HG03469 (cell line): Measurements from ENCODE around the gene ADRM1.

Experiments
- ATAC-seq: cut with Tn5 transposase; IDR thresholded peaks from one replicate; pipeline ENCODE4 v1.9.1; 2021; ENCODE audit warnings: mild to moderate bottlenecking, moderate library complexity, moderate number of reproducible peaks; ENCODE audit not compliant: unreplicated experiment

The ADRM1 gene

GRCh38 chr20:62302341-62303061 lies at the start of gene ADRM1:
ADRM1 (plus strand) TSS chr20:62302997; CDS start chr20:62303569, 572 bp downstream.
- ATAC-seq = peak; percentile 84

- no peak for ATAC-seq
Measured at GRCh38 chr20:62253398-62253797, 49.4 kb upstream of the ADRM1 start.

GRCh38 chr20:62254021-62254724 lies 48.6 kb upstream of the ADRM1 start:
- ATAC-seq = no peak

GRCh38 chr20:62255976-62256375 lies 46.8 kb upstream of the ADRM1 start:
- ATAC-seq = no peak

GRCh38 chr20:62258499-62259293 lies 44.1 kb upstream of the ADRM1 start:
- ATAC-seq = no peak

- ATAC-seq = no peak
Measured at GRCh38 chr20:62259294-62259565, 43.6 kb upstream of the ADRM1 start.

GRCh38 chr20:62262064-62262463 lies 40.7 kb upstream of the ADRM1 start:
- no peak for ATAC-seq

- ATAC-seq = no peak
Measured at GRCh38 chr20:62263396-62263795, 39.4 kb upstream of the ADRM1 start.

- ATAC-seq = no peak
Measured at GRCh38 chr20:62265365-62265764, 37.4 kb upstream of the ADRM1 start.

- ATAC-seq = no peak
Measured at GRCh38 chr20:62266340-62266739, 36.5 kb upstream of the ADRM1 start.

GRCh38 chr20:62266851-62267250 lies 35.9 kb upstream of the ADRM1 start:
- no peak for ATAC-seq

- no peak for ATAC-seq
Measured at GRCh38 chr20:62267543-62267942, 35.3 kb upstream of the ADRM1 start.

- no peak for ATAC-seq
Measured at GRCh38 chr20:62268228-62268900, 34.4 kb upstream of the ADRM1 start.

- no peak for ATAC-seq
Measured at GRCh38 chr20:62269378-62269777, 33.4 kb upstream of the ADRM1 start.

- no peak for ATAC-seq
Measured at GRCh38 chr20:62269871-62270270, 32.9 kb upstream of the ADRM1 start.

- ATAC-seq = no peak
Measured at GRCh38 chr20:62272200-62272599, 30.6 kb upstream of the ADRM1 start.

- no peak for ATAC-seq
Measured at GRCh38 chr20:62273416-62273815, 29.4 kb upstream of the ADRM1 start.

GRCh38 chr20:62274332-62274950 lies 28.4 kb upstream of the ADRM1 start:
- ATAC-seq = no peak

GRCh38 chr20:62275219-62275618 lies 27.6 kb upstream of the ADRM1 start:
- no peak for ATAC-seq

- ATAC-seq = no peak
Measured at GRCh38 chr20:62276439-62276838, 26.4 kb upstream of the ADRM1 start.

- no peak for ATAC-seq
Measured at GRCh38 chr20:62277253-62277652, 25.5 kb upstream of the ADRM1 start.
